NCI-H128 (cell line): ENCODE data around the gene NAGA.
"Not testable (repeated sequence)": the region's sequence is repeated elsewhere in the genome, so short reads cannot be mapped to it uniquely, and the experiment has no call there.

ENCODE experiments used
- DNase-seq: peaks from one replicate; lab custom pipeline; 2025; ENCODE audit not compliant: unreplicated experiment; lab: John Stamatoyannopoulos, UW

The NAGA gene

GRCh38 chr22:42070517-42071422 lies at the start of gene NAGA:
NAGA (minus strand) TSS chr22:42070812; CDS start chr22:42070297, 515 bp downstream.
- DNase-seq: peak; percentile 91

- DNase-seq: no peak
These were observed 46.3 kb upstream of the NAGA start for GRCh38 chr22:42116848-42117424.

GRCh38 chr22:42115420-42115830 lies 44.8 kb upstream of the NAGA start:
- not testable (repeated sequence) for DNase-seq

GRCh38 chr22:42114721-42115120 lies 44.1 kb upstream of the NAGA start:
- no peak for DNase-seq

- DNase-seq: not testable (repeated sequence)
These were observed 42.2 kb upstream of the NAGA start for GRCh38 chr22:42112793-42113192.

- DNase-seq: no peak
These were observed 41.2 kb upstream of the NAGA start for GRCh38 chr22:42111798-42112197.

GRCh38 chr22:42108848-42109247 lies 38.2 kb upstream of the NAGA start:
- no peak for DNase-seq

GRCh38 chr22:42104332-42104860 lies 33.8 kb upstream of the NAGA start:
- DNase-seq: not testable (repeated sequence)

- DNase-seq: no peak
These were observed 30.6 kb upstream of the NAGA start for GRCh38 chr22:42101199-42101598.

GRCh38 chr22:42091455-42091782 lies 20.8 kb upstream of the NAGA start:
- no peak for DNase-seq

- peak; percentile 95 for DNase-seq
These were observed 20.2 kb upstream of the NAGA start, which contains the start of gene NDUFA6 for GRCh38 chr22:42090596-42091454. NDUFA6 (minus strand) TSS chr22:42090772; CDS start chr22:42090744, 28 bp downstream.

GRCh38 chr22:42086051-42086450 lies 15.4 kb upstream of the NAGA start:
- DNase-seq: no peak

GRCh38 chr22:42084874-42085273 lies 14.3 kb upstream of the NAGA start:
- DNase-seq: no peak

GRCh38 chr22:42083119-42083518 lies 12.5 kb upstream of the NAGA start:
- no peak for DNase-seq

- no peak for DNase-seq
These were observed 9.7 kb upstream of the NAGA start for GRCh38 chr22:42080287-42080686.

GRCh38 chr22:42079319-42080251 lies 9.0 kb upstream of the NAGA start, which contains the start of gene SMDT1:
SMDT1 (plus strand) TSS chr22:42079700; CDS start chr22:42079769, 69 bp downstream.
- DNase-seq: peak; percentile 89

- DNase-seq: no peak
These were observed 8.1 kb upstream of the NAGA start for GRCh38 chr22:42078469-42079318.

GRCh38 chr22:42077486-42078125 lies 7.0 kb upstream of the NAGA start:
- no peak for DNase-seq
